NCI-H226 (cell line): ENCODE results near the gene RAB5IF.
A peak's percentile ranks its signal among the peaks of the same experiment; 100 is the strongest.
"Not testable (repeated sequence)": the region's sequence is repeated elsewhere in the genome, so short reads cannot be mapped to it uniquely, and the experiment has no call there.

Experiments
- DNase-seq: peaks from one replicate; pipeline ENCODE4 v3.0.0-alpha.2; 2015

The RAB5IF gene

GRCh38 chr20:36587388-36588070 is 18.1 kb upstream of the RAB5IF start:
- no peak for DNase-seq

- DNase-seq: no peak
Observed at GRCh38 chr20:36591281-36591680, 14.3 kb upstream of the RAB5IF start.

DNA sequence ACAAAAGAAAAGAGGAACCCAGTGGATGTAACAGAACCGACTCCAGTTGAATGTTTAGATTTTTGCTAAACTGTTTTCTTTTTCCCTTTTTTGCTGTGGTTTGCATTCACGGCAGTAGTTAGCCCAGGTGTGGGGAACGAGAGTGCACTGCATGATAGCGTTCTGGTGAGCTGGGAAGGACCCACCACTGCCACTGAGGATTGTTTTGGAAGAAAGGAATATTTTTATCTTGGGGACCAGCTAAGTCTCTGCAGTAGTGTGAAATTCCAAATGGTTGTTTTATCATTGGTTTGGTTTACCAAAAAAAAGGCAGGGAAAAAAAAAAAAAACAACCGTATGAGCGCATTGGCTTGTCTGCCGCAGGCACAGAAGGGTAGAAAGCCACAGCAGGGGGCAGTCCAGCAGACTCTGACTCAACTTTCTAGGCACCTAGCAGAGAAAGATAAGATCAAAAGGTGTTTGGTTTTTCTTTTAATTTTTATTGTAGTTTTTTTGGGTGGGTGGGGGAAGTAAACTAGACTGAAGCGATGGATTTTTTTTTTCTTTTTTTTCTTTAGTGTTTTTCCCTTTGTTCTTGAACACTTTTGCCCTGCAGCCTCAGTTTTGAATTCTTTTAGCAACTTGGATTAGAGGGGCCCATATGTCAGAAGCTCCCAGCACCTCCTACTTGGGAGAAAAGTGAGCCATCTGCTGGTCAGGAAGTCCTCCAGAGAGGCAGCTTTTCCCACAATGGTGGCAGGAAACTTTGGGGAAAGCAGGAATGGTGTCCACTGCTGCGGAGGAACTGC is 13.5 kb upstream of the RAB5IF start:
- peak; percentile 51 for DNase-seq

GRCh38 chr20:36593347-36593929 is 12.1 kb upstream of the RAB5IF start:
- DNase-seq: no peak

- no peak for DNase-seq
Observed at GRCh38 chr20:36599912-36600345, 5.7 kb upstream of the RAB5IF start.

DNA sequence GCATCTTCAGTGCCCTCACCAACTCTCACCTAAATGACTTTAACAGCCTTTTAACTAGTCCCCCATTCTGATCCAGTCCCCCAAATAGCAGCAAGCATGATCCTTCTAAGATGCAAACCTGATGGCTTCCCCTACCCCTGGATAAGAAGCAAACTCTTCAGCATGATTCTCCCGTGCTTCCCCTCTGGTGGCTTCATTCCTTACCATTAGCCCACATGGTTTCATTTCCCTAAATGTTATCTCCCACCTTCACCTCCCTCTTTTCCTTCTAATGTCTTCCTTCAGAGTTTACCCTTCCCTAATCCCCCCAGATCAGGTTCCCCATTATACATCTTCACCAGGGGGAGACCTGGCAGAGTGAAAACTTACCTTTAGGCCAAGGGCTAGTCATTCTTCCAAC is 4.0 kb upstream of the RAB5IF start:
- no peak for DNase-seq

DNA sequence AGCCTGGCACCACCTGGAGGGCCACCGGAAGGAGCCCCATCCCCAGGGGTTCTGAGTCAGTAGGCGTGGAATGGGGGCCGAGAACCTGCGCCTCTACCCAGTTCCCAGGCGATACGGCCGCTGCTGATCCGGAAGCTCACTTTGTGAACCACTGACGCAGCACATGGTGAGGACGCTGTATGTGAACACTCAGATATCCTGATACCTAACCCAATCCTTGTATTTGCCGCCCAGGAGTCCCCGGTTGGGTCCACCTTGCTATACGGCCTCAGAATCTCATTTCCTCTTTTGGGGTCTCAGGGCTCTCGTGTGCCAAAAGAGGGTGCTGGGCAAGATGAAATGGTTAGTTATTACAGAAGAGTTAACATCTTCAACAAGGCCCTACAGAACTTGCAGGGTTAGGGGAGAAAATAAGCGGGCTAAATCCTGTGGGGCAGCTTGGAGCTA is 604 bp upstream of the RAB5IF start:
- DNase-seq: no peak

GRCh38 chr20:36606158-36607066 is 833 bp downstream of the RAB5IF start:
- DNase-seq: peak; percentile 47

DNA sequence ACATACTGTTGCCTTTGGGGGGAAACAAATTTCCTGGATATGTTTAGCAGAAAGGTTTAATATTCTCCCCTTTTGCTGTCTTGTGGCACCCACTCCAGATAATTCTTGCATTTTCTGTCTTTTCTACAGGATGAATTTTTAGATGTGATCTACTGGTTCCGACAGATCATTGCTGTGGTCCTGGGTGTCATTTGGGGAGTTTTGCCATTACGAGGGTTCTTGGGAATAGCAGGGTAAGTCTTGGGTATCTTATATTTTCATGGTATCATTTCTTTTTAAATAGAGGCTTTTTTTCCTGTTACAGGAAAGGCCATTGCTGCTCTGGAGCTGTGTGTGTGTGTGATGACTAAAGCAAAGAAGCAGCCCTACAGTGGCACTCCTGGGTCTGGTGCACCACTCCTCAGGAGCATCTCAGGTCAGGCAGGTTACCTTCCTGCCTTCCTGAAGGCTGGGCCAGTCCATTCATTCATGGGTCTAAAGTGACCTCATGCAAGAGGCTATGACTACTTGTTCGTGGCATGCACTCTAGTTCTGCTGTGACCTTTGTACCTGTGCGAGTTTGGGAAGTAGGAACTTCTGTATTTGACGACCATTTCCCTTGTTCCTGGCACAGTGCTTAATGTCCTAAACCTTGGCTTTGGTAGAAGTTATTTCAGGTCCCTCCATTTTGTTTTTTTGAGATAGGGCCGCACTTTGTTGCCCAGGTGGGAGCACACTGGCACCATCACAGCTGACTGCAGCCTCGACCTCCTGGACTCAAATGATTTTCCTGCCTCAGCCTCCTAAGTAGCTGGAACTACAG is 2.2 kb downstream of the RAB5IF start:
- peak; percentile 6 for DNase-seq

- not testable (repeated sequence) for DNase-seq
Observed at GRCh38 chr20:36608388-36608728, 2.8 kb downstream of the RAB5IF start.

DNA sequence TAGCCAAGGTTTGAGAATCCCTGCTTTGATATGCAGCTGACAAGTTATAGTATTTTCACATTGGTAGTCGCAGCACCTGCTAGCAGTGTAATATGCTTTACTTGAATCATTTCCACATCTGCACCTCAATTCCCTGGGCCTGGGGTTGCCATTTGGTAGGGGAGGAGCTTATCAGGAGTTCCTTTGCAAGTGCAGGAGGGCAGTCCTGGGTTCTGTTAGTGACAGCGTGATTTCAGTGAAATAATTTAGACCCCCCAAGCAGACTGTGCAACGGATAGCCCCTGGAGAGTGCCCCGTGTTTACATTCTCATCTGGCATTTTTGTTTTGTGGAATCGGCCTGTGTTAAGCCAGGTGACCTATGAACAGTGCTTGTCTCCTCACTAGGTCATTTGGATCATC is 6.0 kb downstream of the RAB5IF start:
- DNase-seq: no peak

GRCh38 chr20:36613974-36614373 is 8.4 kb downstream of the RAB5IF start:
- DNase-seq: no peak

DNA sequence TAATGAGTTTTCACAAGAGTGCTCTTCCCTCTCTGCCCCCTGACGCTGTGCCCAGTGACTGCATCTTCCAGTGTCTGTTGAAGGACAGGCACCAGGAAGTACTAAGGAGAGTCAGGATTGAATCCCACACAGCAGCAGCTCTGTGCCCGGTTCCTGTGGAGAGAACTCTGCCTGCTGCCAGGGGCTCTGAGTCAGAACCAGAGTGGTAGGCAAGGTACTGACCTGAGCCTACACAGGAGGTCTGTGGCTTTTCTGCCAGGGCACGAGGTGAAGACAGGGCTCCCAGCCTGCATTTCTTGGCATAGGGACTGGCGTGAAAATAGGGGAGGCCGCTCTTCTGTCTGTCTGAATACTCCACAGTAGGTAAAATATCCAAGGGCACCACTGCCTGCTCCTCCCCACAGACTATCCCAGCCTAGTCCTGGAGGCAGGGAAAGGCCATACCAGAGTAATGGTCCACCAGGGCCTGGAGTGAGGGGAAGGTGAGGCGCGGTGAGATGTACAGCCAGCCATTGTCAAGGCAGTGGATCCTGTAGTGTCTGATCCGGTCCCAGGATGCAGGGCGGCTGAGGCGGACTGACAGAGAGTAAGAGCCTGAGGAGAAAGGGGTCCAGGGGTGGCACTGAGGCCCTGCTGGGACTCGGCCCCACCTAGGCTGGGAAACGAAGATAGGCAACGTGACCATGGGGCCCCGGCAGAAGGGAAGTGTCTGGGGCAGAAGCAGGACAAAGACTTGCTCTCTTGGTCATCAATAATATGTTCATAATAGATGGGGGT is 9.4 kb downstream of the RAB5IF start:
- DNase-seq: peak; percentile 59

- no peak for DNase-seq
Observed at GRCh38 chr20:36620917-36621316, 15.3 kb downstream of the RAB5IF start.

GRCh38 chr20:36623444-36623843 is 17.9 kb downstream of the RAB5IF start:
- DNase-seq: no peak

GRCh38 chr20:36624068-36624943 is 18.7 kb downstream of the RAB5IF start:
- DNase-seq: no peak

DNA sequence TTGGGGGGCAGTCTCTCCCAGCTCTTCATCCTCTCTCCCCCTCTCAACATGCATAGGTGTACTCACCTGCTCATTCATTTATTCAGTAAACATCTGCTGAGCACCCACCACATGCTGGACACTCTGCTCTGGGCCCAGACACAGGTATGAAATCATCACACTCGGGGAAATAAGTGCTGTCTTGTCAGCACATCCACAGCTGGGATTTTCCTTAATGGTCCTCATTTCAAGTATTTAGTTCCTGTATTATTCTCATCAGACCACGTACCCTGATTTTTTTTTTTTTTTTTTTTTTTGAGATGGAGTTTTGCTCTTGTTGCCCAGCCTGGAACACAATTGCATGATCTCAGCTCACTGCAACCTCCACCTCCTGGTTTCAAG is 19.4 kb downstream of the RAB5IF start:
- no peak for DNase-seq

GRCh38 chr20:36628076-36628475 is 22.5 kb downstream of the RAB5IF start:
- no peak for DNase-seq

- no peak for DNase-seq
Observed at GRCh38 chr20:36629719-36630681, 24.4 kb downstream of the RAB5IF start.
